ENCODE measurements around the gene PCYOX1L.
"Not testable (repeated sequence)": the region's sequence is repeated elsewhere in the genome, so short reads cannot be mapped to it uniquely, and the experiment has no call there.

PCYOX1L gene

DNA sequence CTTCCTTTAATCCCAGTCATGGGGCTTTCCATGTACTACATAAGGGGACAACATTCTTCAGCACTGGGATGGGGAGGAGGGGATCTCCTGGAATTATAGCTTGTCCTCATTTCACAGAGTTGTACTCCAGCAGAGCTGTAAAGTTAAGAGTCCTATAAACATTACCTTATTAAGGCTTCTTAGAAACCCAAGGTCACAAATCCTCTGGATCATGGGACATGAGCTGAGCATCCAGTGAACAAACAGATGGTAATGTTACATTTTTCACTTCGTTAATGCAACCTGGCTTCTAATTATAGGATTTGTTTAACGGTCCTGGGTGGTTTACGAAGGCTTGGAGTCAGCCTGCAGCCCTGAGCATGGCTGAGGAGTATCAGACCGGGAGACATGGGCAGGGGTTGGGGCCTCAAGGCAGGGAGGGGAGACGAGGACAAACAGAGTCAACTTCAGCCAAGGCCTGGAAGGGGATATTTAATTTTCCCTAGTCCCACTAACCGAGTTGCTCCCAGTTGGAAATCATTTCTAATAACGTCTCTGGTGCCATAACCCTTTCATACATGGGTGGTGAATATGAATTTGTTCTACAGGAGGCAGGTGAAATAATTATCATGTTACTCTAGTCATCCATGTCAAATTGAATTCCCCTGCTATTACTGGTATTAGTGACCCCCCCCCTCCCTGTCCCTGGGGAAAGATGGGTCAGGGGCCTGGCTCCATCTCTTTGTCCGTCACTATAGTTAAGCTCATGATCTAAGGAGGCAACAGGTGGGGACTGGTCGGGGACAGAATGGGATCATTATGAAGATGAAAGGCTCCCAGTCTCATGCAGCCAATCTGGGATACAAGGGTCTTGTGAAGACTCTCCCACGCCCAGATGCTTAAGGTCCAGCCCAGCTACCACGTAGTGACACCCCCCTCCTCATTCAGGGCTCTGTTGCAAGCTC is 32.0 kb downstream of the PCYOX1L start:
- DNase-seq, result no peak

DNA sequence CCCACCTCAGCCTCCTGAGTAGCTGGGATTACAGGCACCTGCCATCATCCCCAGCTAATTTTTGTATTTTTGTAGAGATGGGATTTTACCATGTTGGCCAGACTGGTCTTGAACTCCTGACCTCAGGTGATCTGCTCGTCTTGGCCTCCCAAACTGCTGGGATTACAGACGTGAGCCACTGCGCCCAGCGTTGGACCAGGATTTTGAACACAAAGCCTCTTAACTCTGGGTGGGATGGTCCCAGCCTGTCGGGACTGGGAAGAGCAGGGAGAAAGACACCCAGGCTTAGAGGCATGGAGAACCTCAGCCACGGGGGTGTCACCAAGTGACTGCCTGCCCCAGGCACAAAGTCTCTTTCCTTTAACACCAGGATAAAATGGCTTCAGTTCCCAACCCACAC is 33.2 kb downstream of the PCYOX1L start:
- not testable (repeated sequence) for DNase-seq

DNA sequence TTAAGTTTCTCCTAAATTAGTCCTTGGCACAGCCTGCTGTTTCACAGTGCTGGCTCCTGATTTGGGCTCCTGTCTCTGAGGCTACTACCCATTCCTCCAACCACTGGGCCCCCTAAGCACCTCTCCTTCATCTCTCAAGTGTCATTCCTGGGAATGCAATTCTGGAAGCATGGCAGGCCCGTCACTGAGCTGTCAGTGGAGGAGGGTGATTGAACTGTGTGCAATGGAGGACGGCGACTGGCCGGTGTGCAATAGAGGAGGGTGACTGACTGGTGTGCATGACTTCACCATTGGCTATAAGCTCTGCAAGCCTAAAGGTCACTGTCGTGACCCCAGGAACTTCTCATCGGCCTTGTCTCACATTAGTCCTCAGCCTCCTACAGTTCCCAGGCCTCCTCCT is 33.7 kb downstream of the PCYOX1L start:
- DNase-seq, result no peak

DNA sequence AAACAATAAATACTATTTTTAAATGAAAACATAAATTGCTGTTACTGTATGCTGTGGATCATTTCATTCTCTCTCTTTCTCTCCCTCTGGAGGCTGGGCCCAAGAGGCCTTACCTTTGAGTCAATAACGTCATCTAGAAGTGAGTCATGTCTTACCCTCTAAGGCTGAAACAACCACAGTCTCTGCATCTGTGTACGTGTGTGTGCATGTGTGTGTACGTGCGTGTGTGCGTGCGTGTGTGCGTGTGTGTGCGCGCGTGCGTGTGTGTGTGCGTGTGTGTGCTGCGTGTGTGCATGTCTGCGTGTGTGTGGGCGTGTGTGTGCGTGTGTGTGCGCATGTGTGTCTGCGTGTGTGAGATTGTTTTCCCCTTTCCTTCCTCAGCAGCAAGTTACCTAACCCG is 34.9 kb downstream of the PCYOX1L start:
- DNase-seq, result no peak

DNA sequence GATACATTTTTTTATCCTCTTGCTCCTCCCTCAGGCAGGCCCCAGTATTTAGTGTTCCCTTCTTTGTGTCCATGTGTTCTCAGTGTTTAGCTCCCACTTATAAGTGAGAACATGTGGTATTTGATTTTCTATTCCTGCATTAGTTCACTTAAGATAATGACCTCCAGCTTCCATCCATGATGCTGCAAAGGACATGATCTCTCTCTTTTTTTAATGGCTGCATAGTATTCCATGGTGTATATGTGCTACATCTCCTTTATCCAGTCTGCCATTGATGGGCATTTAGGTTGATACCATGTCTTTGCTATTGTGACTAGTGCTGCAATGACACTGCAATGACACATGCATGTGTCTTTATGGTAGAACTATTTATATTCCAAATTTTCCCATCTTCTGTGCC is 37.1 kb downstream of the PCYOX1L start:
- not testable (repeated sequence) for DNase-seq

DNA sequence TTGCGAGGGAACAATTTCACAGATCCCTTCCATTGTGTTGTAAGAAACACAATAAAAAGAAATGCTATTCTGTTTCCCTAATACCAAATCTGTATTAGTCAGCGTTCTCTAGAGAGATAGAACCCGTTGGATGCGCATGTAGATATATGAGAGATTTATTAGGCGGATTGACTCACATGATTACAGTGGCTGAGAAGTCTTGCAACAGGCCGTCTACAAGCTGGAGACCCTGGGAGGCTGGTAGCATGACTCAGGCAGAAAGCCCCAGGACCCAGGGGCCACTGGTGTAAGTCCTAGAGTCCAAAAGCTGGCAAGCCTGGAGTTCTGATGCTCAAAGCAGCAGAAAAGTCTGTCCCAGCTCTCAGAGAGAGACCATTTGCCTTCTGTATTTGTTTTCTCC is 39.7 kb downstream of the PCYOX1L start:
- DNase-seq, result no peak

DNA sequence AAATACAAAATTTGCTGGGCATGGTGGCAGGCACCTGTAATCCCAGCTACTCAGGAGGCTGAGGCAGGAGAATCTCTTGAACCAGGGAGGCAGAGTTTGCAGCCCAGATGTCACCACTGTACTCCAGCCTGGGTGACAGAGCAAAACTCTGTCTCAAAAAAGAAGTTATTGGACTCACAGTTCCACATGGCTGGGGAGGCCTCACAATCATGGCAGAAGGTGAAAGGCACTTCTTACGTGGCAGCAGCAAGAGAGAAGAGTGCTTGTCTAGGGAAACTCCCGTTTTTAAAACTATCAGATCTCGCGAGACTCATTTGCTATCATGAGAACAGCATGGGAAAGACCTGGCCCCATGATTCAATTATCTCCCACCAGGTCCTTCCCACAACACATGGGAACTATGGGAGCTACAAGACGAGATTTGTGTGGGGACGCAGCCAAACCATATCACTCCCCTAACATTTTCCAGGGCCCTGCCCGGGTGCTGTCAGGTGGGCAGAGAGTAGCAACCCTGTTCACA is 41.0 kb downstream of the PCYOX1L start:
- DNase-seq, result not testable (repeated sequence)

DNA sequence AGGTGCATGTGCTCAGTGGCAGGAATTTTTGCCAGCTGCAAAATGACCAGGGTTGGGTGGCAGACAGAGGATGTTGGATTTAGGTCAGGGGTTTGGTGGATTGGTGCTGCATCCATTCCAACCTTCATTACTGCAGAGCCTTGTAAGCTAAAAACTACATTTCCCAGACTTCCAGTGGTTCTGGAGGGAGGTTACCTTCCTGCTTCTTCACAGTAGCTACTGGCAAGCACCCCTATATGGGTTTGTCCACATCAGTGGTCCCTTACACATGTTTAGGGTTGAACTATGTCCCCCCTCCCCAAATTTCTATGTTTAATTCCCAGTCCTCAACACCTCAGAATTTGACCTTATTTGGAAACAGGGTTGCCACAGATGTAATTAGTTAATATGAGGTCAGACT is 41.9 kb downstream of the PCYOX1L start:
- no peak for DNase-seq

DNA sequence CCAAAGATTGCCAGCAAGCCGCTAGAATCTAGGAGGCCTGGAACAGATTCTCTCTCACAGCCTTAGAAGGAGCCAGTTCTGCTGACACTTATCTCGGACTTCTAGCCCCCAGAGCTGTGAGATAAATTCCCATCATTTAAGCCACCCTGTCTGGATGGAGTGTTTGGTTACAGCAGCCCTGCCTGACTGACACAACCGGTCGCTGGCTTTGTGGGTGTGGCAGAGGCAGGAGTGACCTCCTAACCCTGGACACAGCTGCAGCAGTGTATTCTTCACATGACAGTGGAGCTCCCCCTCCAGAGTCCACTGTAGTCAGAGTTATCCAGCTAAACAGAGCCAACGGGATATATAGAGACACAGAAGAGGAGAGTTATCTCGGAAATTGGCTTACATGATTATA is 42.5 kb downstream of the PCYOX1L start:
- DNase-seq, result no peak

DNA sequence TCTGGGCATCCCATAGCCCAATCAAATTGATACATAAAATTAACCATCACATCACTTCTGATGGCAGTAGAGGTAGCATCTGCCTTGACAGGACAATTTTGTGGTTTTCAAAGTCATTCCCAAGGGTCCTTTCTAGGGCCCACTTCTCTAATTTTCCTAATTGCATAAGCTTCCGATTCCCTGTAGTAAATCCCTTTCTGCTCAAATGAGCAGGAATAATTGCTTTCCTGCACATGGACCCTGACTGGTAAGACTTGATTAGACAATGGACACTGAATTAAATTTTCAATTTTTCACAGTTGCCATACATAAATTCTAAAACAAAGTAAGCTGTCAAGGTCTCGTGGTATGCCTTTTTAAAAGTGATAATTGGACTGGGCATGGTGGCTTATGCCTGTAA is 43.2 kb downstream of the PCYOX1L start:
- DNase-seq, result no peak

DNA sequence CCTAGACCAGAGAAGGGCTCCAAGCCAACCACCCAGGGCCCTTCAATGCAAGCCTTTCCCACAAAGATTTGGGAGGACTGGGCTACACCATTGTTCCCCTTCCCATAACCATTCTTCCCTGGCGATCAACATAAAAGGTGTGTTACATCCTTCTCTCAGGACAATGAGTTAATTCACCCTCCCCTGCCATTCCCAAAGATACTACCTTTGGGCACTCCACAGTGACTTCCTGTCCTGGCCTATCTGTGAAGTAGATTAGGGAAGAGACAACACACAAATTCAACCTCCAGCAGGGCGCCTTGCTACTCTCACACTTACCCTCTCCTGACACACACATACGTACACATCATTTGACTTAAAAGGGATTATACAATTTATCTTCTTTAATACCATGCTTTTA is 44.4 kb downstream of the PCYOX1L start:
- no peak for DNase-seq

DNA sequence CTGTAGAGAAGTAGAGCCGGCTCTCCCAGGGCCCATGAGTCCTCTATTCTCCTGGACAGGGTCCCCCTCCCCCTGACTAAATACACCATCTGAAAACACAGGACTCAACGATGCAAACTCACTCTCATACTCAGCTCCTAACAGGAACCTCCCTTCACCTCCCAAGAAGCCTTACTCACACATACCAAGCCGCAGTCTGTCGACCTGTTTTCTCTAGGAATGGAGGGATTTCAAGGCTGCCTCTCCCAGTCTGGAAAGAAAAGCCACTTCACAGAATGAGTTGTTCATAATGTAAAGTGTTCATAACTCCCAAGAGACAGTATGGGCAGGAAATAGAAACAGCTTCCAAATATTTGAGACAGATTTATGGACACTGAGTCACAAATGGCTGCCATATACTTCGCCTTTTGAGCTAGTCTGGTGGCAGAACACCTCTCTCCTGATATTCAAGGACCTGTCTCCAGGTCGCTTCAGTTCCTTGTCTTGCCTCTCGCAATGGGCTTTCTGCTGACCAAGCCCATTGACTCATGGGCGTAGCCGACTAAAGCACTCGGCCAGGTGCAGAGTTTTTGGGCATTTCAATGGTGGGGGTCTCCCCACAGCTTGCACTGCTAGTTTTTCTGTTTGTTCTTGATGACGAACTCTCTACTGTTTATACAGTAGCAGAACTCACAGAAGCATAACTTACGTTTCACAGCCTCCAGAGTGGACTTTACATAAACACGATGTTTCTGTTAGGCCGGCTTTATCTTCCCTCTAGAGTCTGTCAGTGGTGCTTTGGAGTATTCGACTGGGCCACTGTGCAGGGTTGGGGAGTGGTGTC is 46.3 kb downstream of the PCYOX1L start:
- DNase-seq, result no peak

DNA sequence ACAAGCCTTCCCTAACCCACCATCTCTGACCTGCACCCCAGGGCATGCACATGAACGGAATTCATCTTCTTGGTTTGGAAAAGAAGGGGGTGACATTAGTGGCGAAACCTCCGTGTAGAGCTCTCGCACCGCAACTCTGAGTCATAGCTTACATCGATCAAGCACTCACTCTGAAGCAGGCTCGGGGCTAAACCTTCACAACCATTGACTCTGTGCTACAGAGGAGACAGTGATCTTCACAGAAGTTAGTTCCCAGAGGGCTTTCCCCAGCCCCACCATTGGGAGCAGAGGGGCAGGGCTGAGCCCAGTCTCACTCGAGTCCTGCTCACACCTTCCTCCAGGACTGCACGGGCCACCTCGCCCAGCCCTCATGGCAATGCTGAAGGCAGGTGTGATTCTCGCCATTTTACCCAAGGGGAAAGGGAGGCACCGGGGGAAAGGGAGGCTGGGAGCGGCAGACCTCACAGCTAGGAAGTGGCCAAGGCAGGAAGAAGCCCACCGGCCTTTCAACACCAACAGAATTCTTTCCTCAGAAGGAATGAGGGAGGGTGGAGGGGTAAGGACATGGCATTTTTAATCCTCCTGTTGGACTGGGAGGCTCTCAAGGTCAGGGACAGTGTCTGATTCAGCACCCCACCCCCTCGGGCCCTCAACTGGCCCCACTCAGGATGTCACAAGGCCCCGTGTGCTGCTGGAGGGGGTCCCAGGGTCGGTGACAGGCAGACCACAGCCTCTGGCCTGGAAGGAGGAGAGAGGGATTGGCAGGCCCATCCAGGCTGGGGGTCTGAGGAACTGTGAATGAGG is 47.1 kb downstream of the PCYOX1L start:
- no peak for DNase-seq

DNA sequence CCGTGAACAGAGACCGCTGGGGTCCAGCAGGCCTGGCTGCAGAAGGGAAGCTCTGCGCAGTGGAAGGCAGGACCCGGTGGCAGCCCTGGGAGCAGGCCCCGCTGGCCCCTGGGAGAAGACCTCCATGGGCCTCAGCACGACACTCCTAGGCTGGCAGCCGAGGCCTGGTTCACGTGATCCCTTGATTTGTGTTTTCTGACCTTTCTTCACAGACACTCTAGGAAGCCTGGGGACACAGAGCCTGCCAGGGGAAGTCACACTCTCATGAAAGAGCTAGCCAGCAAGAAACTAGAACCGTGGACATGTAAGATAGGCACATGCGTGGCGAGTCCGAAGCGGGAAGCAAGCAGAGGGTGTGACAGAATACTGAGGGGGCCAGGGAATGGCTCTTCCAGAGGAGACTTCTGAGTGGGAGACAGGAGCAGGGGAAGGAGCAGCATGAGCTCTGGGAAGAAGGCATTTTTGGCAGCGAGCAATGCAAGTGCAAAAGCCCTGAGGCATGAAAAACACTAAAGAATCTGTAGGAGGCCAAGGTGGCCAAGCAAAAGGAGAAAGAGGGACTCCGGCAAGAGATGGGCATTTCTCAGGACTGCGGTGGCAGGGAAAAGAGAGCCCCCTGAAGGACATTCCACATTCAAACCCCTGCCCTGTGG is 47.8 kb downstream of the PCYOX1L start:
- no peak for DNase-seq

DNA sequence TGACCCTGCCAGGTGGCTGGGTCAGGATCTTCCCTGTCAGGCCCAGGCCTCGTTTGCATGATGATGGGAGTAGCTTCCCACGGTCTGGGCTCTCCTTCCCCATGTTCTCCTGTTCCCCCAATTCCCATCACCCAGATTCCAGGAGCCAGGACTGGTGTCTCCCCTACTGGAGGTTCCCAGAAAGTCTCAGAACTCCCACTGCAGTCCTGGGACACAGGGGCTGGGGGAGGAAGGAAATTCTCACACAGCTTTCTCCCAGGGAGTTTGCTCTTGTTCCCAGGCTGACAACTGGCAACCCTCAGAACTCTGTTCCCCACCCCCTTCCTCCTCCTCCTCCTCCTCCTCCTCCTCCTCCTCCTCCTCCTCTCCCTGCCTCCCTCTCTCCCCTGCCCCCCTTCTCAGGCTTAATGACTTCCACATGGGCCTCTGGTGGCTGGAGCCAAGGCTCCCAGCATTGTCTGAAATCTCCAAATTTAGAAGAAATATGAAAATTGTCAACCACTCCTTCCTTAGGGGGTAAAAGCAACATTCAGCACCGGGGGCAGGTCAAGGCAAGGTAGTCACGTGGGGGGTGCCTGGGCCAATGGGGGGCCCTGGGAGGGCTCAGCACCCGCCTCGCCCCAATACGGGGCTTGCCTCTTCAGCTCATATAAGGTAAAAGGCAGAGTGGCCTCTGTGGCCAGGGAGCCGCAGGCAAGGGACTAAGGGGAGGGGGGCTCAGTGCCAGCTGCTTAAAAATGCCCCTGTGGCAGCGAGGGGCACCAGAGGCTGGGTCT is 48.5 kb downstream of the PCYOX1L start:
- no peak for DNase-seq

DNA sequence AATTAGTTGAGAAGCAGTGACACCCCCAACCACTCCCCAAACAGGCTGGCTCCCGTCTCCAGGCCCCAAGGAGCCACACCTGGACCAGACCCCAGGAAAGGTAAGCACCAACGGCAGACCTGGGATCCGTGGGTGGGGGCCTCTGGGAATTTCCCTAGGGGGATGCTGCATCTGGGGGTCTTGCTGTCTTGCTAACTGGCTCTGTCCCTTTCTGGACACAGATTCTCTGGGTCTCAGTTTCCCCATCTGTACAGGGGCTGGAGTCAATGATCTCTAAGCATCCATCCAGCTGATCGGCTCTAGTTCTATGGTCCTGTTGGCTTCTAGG is 49.1 kb downstream of the PCYOX1L start:
- DNase-seq, result no peak

DNA sequence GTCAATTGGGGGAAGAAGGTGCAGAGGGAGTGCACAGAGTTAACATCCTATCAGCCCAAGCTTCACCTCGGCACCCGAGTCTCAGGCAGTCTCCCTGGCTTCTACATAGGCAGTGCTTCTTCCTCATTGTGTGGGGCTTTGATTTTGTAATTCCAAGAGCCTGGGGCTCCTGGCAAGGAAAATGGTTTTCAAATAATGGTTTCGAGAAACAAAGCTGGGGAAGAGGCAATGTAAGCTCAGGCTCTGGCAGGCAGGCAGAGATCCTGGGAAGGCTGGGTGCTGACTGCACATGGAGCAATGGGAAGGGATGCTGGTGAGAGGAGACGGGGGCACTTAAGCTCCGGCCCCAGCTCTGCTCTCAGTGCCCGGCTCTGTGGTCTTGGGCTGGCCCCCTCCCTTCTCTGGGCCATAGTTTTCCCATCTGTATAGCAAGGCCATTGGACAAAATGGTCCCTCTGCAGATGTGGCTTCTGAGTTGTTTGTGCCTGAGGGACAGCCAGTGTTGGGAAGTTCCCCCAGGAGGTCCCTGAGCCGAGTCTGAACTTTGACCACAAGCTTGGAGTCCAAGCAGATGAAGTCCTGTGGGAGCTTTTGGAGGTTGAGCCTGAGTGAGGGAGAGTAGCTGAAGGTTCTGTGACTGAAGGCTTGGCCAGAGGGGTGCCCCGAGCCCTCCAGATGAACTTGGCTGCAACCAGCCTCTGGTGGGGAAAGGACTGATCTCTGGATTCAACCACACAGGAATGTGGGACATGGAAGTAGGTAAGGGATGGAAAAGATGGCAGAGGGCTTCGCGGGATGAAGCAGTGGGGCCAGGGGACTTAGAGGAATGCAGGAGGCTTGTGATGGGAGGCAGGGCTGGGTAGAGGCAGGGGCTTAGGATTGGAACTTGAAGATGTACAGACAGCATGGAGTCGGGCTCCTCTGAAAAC is 49.7 kb downstream of the PCYOX1L start:
- DNase-seq, result no peak

DNA sequence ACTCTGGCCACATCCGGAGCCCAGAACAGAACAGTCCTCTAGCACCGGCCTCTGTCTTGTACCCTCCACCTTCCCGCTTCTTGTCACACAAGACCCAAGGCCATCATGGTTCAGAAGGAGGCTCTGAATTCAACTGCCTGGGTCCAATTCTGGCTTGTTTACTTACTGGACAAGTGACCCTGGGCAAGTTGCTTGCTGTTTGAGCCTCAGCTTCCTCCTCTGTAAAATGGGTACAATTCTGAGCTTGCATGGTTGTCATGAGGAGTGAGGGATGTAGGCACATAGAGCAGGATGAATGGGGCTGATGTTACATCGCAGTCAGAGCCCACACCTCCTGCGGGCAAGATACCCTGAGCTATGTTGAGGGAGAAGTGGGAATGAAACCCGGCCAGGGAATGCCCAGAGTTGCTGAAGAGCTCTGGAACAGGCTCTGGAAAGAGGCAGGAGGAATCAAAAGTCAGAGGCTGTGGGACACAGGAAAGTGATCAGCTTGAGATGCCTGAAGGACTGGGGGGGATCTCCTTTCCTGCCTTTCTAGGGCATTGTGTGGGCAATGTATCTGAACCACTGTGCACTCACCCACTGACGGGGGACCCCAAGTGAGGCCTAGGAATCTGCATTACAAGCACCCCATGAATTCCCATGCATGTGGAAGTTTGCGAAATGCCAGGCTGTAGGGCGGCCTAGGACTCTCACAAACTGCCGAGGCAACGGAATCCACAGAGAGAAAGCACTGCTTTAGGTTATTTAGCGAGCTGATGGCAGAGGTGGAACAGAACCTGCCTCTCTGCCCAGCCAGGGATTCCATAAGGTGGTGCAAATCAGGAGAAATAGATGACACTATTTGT is 50.6 kb downstream of the PCYOX1L start:
- DNase-seq, result no peak

DNA sequence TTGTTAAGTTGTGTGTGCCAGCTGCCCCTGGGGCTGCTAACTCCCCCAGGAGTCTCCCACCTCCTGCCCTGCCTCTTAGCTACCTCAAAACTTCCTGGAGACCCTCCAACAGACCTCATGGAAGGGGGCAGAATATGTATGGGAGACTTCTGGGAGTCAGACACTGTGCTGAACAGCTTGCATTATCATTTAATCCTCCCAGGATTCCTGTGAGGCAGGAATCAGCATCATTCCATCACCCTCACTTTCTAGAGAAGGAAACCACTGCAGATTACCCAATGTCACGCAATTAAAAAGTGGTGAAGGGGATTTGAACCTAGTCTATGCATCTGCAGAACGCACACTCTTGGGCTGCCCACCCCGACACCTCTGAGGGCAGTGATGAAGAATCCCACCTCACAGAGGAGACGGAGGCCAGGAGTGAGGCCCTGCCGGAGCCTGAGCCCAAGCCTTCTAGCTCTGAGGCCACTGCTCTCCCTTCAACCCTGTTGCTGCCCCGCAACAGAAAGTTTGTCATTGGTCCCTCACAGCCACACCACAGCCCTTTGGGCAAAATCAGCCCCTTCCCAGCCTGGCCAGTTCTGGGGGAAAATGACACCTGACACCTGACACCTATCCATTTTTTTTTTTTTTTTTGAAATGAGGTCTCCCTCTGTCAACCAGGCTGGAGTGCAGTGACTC is 51.6 kb downstream of the PCYOX1L start:
- no peak for DNase-seq
